NCI-H2081 (cell line): ENCODE measurements around the gene CBX2.

Experiments used
- DNase-seq, 2 experiments: peaks; one replicate each; lab custom pipeline; 2025; lab: John Stamatoyannopoulos, UW

Gene CBX2

DNA sequence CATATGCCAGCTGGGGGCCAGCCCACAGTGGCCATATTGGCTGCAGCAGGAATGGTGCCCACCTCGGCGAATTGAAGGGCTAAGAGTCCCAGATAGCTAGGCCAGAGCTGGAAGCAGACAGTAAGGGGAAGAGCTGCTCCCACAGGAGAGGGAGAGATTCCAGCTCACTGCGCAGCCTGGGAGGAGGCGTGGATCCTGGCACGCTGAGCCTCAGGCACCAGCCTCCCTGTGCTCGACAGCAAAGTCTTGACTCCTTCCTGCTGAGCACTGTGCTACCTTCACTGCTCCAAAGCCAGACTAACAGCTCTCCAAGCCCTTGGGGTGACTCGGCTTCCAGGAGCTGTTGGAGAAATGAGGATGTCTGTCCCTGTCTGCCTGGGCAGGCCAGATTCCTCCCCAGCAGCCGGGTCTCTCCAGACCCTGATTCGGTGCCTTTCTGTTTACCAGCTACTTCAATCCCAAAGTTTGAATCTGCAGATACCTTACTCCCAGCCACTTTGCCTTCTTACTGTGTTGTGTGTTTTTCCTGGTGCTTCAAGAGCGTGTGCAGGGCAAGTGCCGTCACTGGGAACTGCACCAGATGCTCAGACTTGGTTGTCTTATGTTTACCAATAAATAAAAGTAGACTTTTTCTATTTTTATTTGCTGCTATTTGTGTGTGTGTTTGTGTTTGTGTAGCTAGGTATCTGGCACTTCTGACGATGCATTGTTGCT lies 9.1 kb downstream of the CBX2 start:
- DNase-seq: no peak

DNA sequence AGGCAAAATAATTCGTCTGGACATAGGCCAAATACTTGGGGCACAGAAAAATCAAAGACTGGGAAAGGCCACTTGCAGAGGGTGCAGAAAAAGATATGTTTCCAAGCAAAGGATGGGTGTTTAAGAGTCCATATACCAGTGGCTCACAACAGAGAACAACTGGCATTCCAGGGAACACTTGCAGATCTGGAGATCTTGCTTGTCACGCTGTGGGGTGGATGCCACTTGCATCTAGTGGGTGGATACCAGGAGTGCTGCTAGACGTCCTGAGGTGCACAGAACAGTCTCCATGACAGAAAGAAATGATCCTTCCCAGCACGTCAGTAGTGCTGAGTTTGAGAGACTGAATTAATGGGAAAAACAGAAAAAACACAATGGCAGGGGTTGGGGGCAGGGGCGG lies 10.5 kb downstream of the CBX2 start:
- no peak for DNase-seq

DNA sequence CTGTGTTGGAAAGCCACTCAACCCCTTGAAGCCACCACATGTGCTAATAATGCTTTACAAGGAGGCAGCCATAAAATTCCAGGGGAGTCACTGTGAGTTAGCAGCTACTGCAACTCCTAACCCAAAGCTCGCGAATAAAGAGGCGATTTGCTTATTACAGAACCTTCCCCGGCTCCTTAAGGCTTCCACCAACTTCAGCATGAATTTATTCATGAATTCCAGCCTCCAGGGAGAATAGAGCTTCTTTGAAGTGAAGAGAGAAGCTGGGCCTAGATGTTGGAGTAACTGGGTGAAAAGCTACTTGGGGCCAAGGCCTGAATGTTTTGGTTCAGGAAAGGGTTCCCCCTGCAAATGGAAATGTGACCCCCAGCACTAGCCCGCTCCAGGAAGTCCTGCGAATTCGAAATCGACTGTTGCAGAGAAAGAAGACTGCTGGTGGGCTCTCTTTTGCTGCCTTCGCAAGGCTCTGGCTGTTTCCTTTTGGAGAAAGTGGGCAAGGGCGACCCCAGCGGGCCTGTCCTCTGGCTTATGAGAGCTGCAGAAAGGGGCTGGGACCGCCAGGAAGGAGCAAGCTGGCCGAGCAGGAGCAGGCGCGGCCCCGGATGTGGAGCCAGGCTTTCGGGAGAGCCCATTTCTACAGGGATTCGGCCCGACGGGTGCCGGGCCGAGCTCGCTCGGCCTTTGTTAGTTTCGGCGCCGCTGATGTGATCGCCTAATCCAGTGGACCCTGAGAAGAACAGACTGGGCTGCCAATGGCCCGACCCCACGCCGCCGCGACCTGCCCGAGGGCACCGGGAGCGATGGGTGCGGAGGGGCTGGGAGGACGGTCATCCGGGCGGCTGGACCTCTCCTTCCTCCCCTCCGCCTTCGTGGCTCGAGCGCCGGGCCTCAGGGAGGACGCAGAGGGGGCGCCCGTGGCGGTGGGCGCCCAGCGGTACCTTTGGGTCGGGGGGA lies 11.3 kb downstream of the CBX2 start:
- no peak for DNase-seq

- peak in 1 of 2 experiments; percentile 57 for DNase-seq
Measured at GRCh38 chr17:79789943-79790804, 12.2 kb downstream of the CBX2 start.

- no peak for DNase-seq
Measured at GRCh38 chr17:79790805-79791734, 13.1 kb downstream of the CBX2 start.

GRCh38 chr17:79791735-79792161 lies 13.8 kb downstream of the CBX2 start:
- no peak for DNase-seq

GRCh38 chr17:79792341-79792871 lies 14.5 kb downstream of the CBX2 start:
- DNase-seq: no peak

GRCh38 chr17:79792984-79793923 lies 15.3 kb downstream of the CBX2 start:
- DNase-seq: no peak

DNA sequence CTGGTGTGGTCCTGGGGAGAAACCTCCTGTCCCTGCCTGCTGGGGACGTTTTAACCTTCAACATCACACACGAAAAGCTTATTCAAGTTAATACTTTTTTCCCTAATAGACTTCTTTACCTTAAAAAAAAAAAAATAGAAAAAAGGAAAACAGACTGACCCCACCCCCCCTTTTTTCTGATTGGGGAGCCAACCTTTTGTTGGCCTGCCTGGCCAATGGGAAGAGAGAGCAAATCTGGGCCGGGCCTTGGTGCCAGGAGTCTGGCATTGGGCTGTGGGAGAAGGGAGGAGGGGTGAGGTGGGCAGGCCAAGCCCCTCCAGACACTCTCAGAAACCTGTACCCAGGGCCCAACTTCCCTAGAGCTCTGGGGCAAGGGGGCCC lies 16.0 kb downstream of the CBX2 start:
- DNase-seq: no peak

DNA sequence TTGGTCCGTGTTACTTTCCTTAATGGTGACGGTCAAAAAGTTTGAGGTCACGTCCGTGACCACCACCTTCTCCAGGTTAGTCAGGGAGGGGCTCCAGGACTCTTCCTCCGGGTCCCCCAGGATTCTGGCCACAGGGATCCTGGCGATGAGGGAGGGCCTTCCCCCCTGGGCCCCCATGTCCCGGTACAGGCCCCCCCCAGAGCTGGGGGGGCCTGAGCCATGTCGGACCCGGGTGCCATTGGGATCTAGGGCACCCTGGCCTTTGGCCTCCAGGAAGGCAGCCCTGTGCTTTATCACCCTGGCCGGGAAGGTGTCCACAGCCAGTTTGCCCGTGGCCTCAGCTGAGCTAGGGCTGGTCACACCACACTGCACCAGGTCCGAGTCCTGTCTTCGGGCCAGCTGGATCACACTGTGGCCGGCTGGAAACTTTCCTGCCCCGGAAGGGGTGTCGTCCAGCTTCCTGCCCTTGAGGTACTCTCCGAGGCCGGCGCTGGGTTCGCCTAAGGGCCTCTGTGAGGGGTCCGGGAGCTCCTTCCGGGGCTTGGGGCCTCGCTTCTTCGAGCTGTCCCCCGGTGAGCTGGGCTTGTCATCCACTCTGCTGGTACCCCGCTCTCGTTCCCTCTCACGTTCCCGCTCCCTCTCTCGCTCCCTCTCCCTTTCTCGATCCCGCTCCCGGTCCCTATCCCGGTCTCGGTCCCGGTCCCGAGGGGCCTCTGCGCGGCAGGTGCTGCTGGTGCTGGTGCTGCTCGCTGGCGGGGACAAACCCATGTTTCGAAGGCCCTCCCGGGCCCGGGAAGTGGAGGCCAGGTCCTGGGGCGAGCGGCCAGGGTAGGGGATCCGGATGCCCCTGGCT lies 16.9 kb downstream of the CBX2 start:
- no peak for DNase-seq

DNA sequence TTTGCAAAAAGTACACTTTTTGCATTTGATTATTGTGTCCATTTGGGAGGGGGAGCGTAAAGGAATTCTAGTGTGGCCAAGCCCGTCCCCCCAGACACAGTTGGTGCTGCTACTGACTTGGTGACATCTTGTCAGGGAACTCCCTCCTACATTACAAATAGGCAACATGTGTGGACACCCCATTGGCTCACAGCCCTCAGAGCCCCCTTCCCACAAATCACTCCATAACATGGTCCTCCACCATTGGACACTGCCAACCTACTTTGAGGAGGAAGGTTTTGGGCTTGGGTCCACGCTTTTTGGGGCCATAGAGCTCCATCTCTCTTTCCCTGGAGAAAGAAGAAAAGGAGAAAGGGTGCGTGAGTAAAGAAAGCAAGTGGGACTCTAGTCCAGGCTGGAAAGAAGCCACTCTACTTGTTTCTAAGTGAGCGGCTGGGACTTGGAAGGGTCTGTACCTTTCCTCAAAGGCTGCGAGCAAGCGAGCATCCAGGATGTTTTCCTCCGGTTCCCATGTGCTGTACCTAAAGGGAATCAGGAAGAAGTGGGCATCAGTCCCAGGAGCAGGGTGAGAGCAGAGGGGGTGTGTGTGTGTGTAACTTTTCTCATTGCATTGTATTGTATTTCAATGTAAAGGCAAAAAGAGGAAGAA lies 18.0 kb downstream of the CBX2 start:
- no peak for DNase-seq

DNA sequence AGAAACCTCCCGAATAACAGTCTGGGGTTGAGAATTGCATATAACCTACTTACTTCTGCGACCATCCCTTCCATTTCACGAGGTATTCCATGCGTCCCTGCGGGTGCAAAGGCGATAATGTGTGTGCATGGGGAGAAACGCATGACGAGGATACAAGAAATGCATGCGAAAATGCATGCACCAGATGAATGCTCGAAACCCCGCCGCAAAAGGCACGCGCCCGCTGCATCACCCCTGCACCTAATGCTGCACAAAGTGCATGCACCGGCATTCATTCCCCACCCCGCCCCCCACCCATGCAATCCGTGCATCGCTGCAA lies 18.5 kb downstream of the CBX2 start:
- DNase-seq: no peak

GRCh38 chr17:79796763-79797491 lies 19.0 kb downstream of the CBX2 start, which contains the start of gene CBX8:
CBX8 (minus strand) TSS chr17:79797077; CDS start chr17:79796998, 79 bp downstream.
- peak; percentile 100 for DNase-seq

DNA sequence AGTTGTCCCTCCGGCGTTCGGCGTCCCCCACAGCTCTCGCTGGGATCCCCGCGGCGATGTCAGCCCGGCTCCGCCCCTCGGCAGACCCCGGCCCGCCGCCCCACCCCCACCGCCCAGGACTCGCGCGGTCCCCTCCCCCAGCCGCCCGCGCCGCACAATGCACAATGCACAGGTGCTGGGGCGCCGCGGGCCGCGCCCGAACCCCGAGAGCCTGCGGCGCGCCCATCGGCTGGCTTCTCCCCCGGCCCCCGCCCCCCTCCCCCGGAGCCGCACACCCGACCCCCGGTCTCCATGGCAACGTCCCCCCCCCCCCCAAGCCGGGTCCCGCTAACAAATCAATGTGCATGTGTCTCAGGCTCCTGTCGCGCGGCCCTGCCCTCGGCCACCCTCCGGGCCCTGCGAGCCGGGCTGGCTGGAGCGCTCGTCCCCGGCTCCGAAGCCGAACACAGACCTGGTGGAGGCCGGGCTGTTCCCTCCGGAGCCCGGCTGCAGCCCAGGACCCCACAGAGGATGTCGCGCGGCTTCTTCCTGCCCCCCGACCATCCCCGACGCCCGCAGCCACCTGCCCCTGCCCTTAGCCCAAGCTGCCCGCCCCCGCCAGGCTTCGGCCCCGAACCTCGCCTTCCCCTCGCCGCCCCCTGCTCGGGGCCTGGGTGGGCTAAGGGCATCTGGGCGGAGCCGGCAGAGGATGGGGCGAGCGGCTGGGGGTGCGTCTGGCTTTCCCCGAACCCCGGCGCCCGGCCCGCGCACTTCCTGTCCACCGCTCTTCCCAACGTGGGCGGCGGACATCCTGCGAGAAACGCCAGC lies 19.7 kb downstream of the CBX2 start:
- DNase-seq: peak; percentile 80 to 82

DNA sequence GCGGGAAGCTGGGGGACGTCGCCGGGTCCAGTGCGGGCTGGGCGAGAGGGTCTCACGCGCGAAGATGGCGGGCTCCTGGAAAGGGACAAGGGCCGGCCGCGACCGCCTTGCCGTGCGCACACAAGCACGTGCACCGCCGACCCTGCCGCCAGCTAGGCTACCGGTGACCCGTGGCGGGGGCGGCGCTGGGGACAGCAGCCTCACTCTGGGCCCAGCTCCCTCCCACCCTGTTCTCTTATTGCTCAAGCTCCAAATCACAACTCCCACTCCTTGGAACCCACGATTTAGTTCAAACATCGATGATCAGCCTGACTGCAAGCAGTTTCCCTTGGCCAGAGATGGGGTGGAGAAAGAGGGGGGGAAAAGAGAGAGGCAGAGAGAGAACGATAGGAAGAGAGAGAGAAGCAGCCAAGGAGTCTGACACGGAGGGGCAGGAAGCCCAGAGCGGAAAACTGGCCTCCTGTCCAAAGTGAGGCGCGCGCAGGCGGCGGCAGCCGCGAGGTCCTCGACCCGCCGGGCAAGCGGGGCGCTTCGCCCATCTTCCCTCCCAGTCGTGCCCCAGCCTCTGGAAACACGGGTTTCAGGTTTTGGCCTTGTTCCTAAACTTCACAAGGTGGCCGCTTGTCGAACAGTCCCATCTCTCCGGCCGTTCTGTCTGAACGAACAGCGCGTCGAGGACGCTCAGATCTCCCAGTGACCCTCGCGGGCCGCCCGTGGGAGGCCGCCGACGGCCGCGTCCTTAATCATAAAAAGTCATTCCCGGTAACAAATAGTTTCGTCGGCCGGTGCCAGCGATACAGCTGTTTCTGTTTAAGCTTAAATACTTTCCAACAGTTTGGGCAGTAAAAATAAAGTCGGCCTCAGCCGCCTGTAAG lies 20.6 kb downstream of the CBX2 start:
- DNase-seq: no peak

- no peak for DNase-seq
Measured at GRCh38 chr17:79799174-79799537, 21.2 kb downstream of the CBX2 start.
